ENCODE measurements around the gene F7. TPM values are rescaled to one million over a fixed set of nuclear protein-coding genes. Genes with fewer than 3 reads are reported as not detected.

The F7 gene
- total and polyA plus RNA-seq, 2 donors (not counting 3 experiments of a cell fraction or from before 2014, with no cell fraction given), result not detected

- no peak overlapping the region for H2AFZ ChIP-seq (ENCODE audit: low read depth, low read length)
- no peak overlapping the region for H3K4me2 ChIP-seq (ENCODE audit: insufficient read depth, low read length)
- BruUV-seq (replicated peaks), result no TSS peak
- no peaks in the 10 kb centered on the region for H3K27me3 ChIP-seq (ENCODE audit: control insufficient read depth in 2 of 2, insufficient read depth in 2 of 2, low read length in 2 of 2)
- dilution Hi-C loops (cut with MboI; ENCODE audit: extremely low pct_ligation_motif_present, low sequenced_read_pairs), result no loop called here
- CTCF ChIA-PET, result no interaction called here
- no peaks in the 10 kb centered on the region for H3K36me3 ChIP-seq (ENCODE audit: control insufficient read depth in 2 of 2, extremely low read depth in 1 of 2, insufficient read depth in 2 of 2, low read length in 2 of 2)
- no peak for TF ChIP-seq POLR2A (IDR thresholded peaks at IDR 0.05; ENCODE audit: low read depth, low read length)
- no peak for TF ChIP-seq MYC (IDR thresholded peaks at IDR 0.05; ENCODE audit: low read depth, low read length)
- TF ChIP-seq MAX (IDR thresholded peaks at IDR 0.05; ENCODE audit: insufficient read depth, insufficient read length), result no peak
- no peak for TF ChIP-seq POLR2AphosphoS5 (IDR thresholded peaks at IDR 0.05; ENCODE audit: insufficient read depth, low read depth, low read length)
- no peak for TF ChIP-seq CTCF (IDR thresholded peaks at IDR 0.05; ENCODE audit: extremely low read depth in 1 of 2, insufficient read depth in 1 of 2, low read depth in 1 of 2, low read length in 2 of 2)
- intact Hi-C loops (cut with micrococcal nuclease), result no loop called here
- H3K79me2 ChIP-seq (ENCODE audit: control insufficient read depth, insufficient read depth, low read length), result no peaks in the 10 kb centered on the region
- no peak overlapping the region for H3K9ac ChIP-seq (replicated peaks; ENCODE audit: extremely low read depth, insufficient read depth, low read length)
- no peaks in the 10 kb centered on the region for H3K9me3 ChIP-seq (replicated peaks; ENCODE audit: control insufficient read depth, insufficient read depth, low read length)
- POLR2A ChIA-PET, result no interaction called here
- no peaks in the 10 kb centered on the region for H4K20me1 ChIP-seq (replicated peaks; ENCODE audit: control insufficient read depth, extremely low read depth, insufficient read depth, low read length)
- H3K4me1 ChIP-seq (ENCODE audit: control insufficient read depth, extremely low read depth, insufficient read depth, low read length), result no peaks in the 10 kb centered on the region
- no peak overlapping the region for H3K4me3 ChIP-seq (replicated peaks in 1 of 3; ENCODE audit: insufficient read depth in 1 of 3, low read depth in 1 of 3, low read length in 3 of 3)
- FAIRE-seq (no peak), DNase-seq (ENCODE audit: low read depth, low spot score) (no peak)
- H3K9me1 ChIP-seq (replicated peaks; ENCODE audit: control insufficient read depth, extremely low read depth, insufficient read depth, low read length), result no peaks in the 10 kb centered on the region
- no peak overlapping the region for H3K27ac ChIP-seq (ENCODE audit: insufficient read depth, low read depth, low read length)
These were observed 13.5 kb upstream of the F7 start for GRCh38 chr13:113091891-113092775.
